K562 (cell line): ENCODE measurements around the gene RALY. TPM values are rescaled to one million over a fixed set of nuclear protein-coding genes. Genes with fewer than 3 reads are reported as not detected.

Experiments
- MEIS2 ChIP-seq: fragments of 450-650 bp; IDR thresholded peaks from 2 replicates; pipeline ENCODE4 v1.6.1; 2014; ENCODE audit warnings: mild to moderate bottlenecking; ENCODE audit not compliant: partially characterized antibody
- NR1H2 ChIP-seq: sonication (generic); formaldehyde crosslinking; IDR thresholded peaks from 2 replicates; pipeline ENCODE4 v1.4.0; 2020; ENCODE audit warnings: mild to moderate bottlenecking, missing genetic modification reagents
- THRAP3 ChIP-seq: fragments of 450-650 bp; IDR thresholded peaks from 2 replicates; pipeline ENCODE4 v1.6.1; 2016; ENCODE audit warnings: mild to moderate bottlenecking, inconsistent platforms, borderline replicate concordance
- ZNF586 ChIP-seq: fragments of 450-650 bp; formaldehyde crosslinking; conservative IDR thresholded peaks from 2 replicates; pipeline ENCODE4 v1.4.0; 2020; ENCODE audit warnings: mild to moderate bottlenecking, moderate library complexity
- polyA plus RNA-seq, 8 experiments: library from polyadenylated mRNA; depleted of rRNA in 4 of 8; stranded (reverse) in 5 of 8; unstranded in 3 of 8; fragments of >200 nt; fragmentation: Nextera tagmentation in 2 of 8; fragmentation: Illumina TruSeq in 1 of 8; extraction: Ambion mirVana in 2 of 8; extraction: Trizol in 1 of 8; gene quantifications; 2 replicates each; pipeline versions ENCODE4 v1.2.1 to v1.2.3, GENCODE V29; 2011 to 2014; ENCODE audit warnings: inconsistent platforms in 1 of 8, missing spikeins in 1 of 8
- total RNA-seq, 7 experiments: library from RNA; depleted of rRNA in 6 of 7; stranded (reverse); fragments of >200 nt in 6 of 7; fragmentation: Illumina TruSeq in 2 of 7; extraction: Trizol in 2 of 7; gene quantifications; 2 replicates each; pipeline versions ENCODE4 v1.2.1 to v1.2.3, GENCODE V29; 2011 to 2021; ENCODE audit warnings: low replicate concordance in 1 of 7
- TF ChIP-seq, protein P1 (sequence below): fragments of 200-600 bp; sonication (generic); IDR thresholded peaks from one replicate; pipeline ENCODE4 v1.6.1; 2012; ENCODE audit warnings: mild to moderate bottlenecking, low read depth, low read length, inconsistent platforms
- TF ChIP-seq, protein P2 (sequence below): fragments of 200-800 bp; sonication (Bioruptor generic); IDR thresholded peaks from 2 replicates; pipeline ENCODE4 v1.6.1; 2017; ENCODE audit warnings: missing genetic modification characterization, missing compliant biosample characterization
- TF ChIP-seq, protein P3 (sequence below), 3 experiments: IDR thresholded peaks in 2 of 3; conservative IDR thresholded peaks in 1 of 3; 2 replicates each; pipeline ENCODE4 v1.5.1; 2011 to 2012; ENCODE audit warnings: low read length in 3 of 3, mild to moderate bottlenecking in 3 of 3, control low read depth in 2 of 3, improper control_type of control experiment in 1 of 3, inconsistent platforms in 1 of 3, low read depth in 1 of 3, mixed read lengths in 1 of 3, moderate library complexity in 1 of 3; ENCODE audit not compliant: insufficient read depth in 2 of 3
- TF ChIP-seq, protein P4 (sequence below), 3 experiments: fragments of 200-800 bp in 1 of 3; sonication (Bioruptor generic) in 1 of 3; sonication (generic) in 1 of 3; formaldehyde crosslinking in 1 of 3; IDR thresholded peaks; 2 replicates each; pipeline versions ENCODE4 v1.6.1 to v1.8.0; 2016 to 2022; ENCODE audit warnings: mild to moderate bottlenecking in 2 of 3, missing compliant biosample characterization in 2 of 3, missing genetic modification characterization in 2 of 3, missing genetic modification reagents in 1 of 3

RALY gene
- total and polyA plus RNA-seq, 9 of the 15 experiments (the other 6 are each of a cell fraction or from before 2014, with no cell fraction given): 0.80 to 207 (median 128) TPM

DNA sequence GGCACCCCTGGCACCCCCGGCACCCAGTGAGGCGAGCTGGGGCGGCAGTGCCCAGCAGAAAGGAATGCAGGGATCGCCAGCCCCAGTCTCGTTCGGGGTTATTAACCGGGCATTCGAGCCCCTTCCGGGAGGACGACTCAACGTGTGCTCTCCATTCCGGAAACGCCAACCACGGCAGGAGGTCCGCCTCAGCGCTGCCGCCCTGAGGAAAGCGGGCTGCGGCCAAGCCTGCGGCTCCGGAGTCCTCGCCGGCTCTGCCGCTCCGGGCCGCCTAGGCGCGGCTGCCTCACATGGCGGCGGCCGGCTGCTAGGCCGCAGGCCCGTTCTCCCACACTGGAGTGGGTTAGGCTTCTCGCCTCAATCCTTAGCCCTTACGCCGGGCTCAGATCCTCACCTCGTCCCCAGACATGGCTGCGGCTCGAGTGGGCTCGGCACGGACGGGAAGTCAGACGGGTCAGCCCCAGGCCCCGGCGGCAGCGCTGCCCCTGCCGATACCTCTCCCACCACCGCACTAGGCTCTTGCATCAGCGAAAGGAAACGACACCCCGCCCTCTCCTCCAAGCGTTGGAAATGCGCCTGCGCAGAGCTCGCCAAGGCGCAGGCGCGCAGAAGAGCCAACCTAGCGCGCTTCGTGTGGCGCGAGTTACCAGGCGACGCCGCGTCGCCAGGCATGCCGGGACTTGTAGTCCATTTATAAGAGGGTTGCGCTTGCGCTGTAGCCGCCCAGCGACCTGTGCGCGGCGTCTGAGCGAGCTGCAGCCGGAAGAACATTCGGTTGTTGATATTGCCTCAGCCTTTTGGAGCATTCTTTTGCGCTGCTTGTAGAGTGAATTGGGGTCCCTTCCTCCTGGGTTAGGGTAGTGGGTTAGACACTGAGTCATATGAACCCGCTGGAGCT lies 118.2 kb downstream of the RALY start, which contains the start of gene EIF2S2 (continued):
- TF ChIP-seq, protein P1, sequence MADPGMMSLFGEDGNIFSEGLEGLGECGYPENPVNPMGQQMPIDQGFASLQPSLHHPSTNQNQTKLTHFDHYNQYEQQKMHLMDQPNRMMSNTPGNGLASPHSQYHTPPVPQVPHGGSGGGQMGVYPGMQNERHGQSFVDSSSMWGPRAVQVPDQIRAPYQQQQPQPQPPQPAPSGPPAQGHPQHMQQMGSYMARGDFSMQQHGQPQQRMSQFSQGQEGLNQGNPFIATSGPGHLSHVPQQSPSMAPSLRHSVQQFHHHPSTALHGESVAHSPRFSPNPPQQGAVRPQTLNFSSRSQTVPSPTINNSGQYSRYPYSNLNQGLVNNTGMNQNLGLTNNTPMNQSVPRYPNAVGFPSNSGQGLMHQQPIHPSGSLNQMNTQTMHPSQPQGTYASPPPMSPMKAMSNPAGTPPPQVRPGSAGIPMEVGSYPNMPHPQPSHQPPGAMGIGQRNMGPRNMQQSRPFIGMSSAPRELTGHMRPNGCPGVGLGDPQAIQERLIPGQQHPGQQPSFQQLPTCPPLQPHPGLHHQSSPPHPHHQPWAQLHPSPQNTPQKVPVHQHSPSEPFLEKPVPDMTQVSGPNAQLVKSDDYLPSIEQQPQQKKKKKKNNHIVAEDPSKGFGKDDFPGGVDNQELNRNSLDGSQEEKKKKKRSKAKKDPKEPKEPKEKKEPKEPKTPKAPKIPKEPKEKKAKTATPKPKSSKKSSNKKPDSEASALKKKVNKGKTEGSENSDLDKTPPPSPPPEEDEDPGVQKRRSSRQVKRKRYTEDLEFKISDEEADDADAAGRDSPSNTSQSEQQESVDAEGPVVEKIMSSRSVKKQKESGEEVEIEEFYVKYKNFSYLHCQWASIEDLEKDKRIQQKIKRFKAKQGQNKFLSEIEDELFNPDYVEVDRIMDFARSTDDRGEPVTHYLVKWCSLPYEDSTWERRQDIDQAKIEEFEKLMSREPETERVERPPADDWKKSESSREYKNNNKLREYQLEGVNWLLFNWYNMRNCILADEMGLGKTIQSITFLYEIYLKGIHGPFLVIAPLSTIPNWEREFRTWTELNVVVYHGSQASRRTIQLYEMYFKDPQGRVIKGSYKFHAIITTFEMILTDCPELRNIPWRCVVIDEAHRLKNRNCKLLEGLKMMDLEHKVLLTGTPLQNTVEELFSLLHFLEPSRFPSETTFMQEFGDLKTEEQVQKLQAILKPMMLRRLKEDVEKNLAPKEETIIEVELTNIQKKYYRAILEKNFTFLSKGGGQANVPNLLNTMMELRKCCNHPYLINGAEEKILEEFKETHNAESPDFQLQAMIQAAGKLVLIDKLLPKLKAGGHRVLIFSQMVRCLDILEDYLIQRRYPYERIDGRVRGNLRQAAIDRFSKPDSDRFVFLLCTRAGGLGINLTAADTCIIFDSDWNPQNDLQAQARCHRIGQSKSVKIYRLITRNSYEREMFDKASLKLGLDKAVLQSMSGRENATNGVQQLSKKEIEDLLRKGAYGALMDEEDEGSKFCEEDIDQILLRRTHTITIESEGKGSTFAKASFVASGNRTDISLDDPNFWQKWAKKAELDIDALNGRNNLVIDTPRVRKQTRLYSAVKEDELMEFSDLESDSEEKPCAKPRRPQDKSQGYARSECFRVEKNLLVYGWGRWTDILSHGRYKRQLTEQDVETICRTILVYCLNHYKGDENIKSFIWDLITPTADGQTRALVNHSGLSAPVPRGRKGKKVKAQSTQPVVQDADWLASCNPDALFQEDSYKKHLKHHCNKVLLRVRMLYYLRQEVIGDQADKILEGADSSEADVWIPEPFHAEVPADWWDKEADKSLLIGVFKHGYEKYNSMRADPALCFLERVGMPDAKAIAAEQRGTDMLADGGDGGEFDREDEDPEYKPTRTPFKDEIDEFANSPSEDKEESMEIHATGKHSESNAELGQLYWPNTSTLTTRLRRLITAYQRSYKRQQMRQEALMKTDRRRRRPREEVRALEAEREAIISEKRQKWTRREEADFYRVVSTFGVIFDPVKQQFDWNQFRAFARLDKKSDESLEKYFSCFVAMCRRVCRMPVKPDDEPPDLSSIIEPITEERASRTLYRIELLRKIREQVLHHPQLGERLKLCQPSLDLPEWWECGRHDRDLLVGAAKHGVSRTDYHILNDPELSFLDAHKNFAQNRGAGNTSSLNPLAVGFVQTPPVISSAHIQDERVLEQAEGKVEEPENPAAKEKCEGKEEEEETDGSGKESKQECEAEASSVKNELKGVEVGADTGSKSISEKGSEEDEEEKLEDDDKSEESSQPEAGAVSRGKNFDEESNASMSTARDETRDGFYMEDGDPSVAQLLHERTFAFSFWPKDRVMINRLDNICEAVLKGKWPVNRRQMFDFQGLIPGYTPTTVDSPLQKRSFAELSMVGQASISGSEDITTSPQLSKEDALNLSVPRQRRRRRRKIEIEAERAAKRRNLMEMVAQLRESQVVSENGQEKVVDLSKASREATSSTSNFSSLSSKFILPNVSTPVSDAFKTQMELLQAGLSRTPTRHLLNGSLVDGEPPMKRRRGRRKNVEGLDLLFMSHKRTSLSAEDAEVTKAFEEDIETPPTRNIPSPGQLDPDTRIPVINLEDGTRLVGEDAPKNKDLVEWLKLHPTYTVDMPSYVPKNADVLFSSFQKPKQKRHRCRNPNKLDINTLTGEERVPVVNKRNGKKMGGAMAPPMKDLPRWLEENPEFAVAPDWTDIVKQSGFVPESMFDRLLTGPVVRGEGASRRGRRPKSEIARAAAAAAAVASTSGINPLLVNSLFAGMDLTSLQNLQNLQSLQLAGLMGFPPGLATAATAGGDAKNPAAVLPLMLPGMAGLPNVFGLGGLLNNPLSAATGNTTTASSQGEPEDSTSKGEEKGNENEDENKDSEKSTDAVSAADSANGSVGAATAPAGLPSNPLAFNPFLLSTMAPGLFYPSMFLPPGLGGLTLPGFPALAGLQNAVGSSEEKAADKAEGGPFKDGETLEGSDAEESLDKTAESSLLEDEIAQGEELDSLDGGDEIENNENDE: no peak
- TF ChIP-seq, protein P2, sequence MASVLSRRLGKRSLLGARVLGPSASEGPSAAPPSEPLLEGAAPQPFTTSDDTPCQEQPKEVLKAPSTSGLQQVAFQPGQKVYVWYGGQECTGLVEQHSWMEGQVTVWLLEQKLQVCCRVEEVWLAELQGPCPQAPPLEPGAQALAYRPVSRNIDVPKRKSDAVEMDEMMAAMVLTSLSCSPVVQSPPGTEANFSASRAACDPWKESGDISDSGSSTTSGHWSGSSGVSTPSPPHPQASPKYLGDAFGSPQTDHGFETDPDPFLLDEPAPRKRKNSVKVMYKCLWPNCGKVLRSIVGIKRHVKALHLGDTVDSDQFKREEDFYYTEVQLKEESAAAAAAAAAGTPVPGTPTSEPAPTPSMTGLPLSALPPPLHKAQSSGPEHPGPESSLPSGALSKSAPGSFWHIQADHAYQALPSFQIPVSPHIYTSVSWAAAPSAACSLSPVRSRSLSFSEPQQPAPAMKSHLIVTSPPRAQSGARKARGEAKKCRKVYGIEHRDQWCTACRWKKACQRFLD (CRISPR knock-in tag): peak; percentile 58; the same call in 1 of the 2 replicates
- TF ChIP-seq, protein P3, sequence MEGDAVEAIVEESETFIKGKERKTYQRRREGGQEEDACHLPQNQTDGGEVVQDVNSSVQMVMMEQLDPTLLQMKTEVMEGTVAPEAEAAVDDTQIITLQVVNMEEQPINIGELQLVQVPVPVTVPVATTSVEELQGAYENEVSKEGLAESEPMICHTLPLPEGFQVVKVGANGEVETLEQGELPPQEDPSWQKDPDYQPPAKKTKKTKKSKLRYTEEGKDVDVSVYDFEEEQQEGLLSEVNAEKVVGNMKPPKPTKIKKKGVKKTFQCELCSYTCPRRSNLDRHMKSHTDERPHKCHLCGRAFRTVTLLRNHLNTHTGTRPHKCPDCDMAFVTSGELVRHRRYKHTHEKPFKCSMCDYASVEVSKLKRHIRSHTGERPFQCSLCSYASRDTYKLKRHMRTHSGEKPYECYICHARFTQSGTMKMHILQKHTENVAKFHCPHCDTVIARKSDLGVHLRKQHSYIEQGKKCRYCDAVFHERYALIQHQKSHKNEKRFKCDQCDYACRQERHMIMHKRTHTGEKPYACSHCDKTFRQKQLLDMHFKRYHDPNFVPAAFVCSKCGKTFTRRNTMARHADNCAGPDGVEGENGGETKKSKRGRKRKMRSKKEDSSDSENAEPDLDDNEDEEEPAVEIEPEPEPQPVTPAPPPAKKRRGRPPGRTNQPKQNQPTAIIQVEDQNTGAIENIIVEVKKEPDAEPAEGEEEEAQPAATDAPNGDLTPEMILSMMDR (IDR thresholded peaks at IDR 0.05 in 2 of 3, conservative IDR thresholded peaks at IDR 0.05 in 1 of 3; ENCODE audit: insufficient read depth in 2 of 3, low read depth in 1 of 3, low read length in 3 of 3): no peak
- TF ChIP-seq NR1H2 (no peak), MEIS2 (peak; percentile 95), THRAP3 (no peak), ZNF586 (CRISPR knock-in tag) (no peak)
- TF ChIP-seq, protein P4, sequence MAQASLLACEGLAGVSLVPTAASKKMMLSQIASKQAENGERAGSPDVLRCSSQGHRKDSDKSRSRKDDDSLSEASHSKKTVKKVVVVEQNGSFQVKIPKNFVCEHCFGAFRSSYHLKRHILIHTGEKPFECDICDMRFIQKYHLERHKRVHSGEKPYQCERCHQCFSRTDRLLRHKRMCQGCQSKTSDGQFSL (CRISPR knock-in tag; IDR thresholded peaks at IDR 0.05): 0 out of 2 replicates have a peak, but pooled peaks have one; percentile 54
- TF ChIP-seq, protein P4 (tag; IDR thresholded peaks at IDR 0.05): no peak
